Activated CD8-positive, alpha-beta memory T cell treated with anti-CD3 and anti-CD28 coated beads for 1 hour (primary cell): ENCODE results near the gene SESN2.

Source experiments
- DNase-seq, 2 donors: peaks; one replicate each; pipeline ENCODE4 v3.0.0-alpha.2; 2020; ENCODE audit warnings: low read depth in 1 of 2; ENCODE audit errors: extremely low read depth in 1 of 2

The SESN2 gene

GRCh38 chr1:28282426-28283407, 23.4 kb downstream of the SESN2 start:
- no peak for DNase-seq

DNA sequence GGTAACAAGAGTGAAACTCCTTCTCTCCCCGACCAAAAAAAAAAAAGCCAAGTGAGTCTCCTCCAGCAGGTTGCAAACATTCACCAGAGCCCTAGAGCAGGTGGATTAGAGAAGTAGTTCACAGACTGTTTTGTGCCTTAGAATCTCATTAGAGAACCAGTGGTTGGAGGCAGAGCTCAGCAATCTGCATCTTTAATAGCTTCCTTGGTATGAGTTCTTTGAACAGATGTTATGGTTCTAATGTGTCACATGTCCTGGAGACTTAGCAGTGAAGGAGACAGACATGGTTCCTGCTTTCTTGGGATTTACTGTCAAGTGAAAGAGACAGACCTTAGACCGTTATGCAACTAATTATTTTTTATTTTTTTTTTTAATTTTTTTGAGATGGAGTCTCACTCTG, 26.8 kb downstream of the SESN2 start:
- no peak for DNase-seq

- no peak for DNase-seq
Measured at GRCh38 chr1:28288487-28288886, 29.2 kb downstream of the SESN2 start.

- no peak for DNase-seq
Measured at GRCh38 chr1:28290851-28291250, 31.5 kb downstream of the SESN2 start.

GRCh38 chr1:28291711-28292110, 32.4 kb downstream of the SESN2 start:
- no peak for DNase-seq

GRCh38 chr1:28295936-28296335, 36.6 kb downstream of the SESN2 start:
- DNase-seq = no peak

GRCh38 chr1:28296401-28297261, 37.3 kb downstream of the SESN2 start:
- DNase-seq = no peak

- DNase-seq = no peak
Measured at GRCh38 chr1:28297826-28298225, 38.5 kb downstream of the SESN2 start.

- DNase-seq = no peak
Measured at GRCh38 chr1:28298438-28298837, 39.1 kb downstream of the SESN2 start.

DNA sequence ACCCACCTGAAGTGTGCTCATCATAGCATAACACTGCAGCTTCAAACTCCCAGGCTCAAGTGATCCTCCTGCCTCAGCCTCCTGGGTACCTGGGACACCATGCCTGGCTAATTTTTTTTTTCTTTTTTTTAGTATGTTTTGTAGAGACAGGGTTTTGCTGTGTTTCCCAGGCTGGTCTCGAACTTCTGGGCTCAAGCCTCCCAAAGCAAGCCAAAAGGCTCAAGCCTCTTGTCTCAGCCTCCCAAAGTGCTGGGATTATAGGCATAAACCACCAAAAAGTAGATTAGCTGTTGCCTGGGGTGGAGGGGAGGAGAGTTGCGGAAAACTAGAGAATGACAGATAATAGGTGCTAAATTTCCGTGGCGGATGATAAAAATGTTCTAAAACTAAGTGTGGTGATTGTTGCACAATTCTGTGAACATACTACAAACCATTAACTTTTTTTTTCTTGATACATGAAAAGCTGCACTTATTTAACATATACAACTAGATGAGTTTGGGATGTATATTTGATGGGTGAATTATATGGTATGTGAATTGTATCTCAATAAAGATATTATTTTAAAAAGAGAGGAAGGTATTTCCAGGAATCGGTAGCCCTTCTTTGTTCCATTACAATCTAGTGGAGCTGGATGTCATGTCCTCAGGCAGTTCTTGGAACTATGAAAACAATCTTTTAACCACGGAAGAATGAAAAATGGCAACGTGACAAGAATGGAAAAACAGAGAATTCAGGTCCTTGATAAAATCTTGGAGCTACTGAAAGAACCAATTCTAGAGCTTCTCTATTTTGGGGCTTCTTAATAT, 42.3 kb downstream of the SESN2 start:
- no peak for DNase-seq

DNA sequence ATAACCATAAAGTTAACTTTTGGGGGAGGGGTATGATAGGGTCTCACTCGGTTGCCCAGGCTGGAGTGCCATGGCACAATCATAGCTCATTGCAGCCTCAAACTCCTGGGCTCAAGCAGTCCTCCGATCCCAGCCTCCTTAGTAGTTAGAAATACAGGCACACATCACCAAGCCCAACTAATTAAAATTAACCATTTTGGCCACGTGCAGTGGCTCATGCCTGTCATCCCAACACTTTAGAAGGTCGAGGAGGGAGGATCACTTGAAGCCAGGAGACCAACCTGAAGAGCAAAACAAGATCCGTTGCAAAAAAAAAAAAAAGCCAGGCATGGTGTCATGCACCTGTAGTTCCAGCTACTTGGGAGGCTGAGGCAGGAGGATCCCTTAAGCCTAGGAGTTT, 42.9 kb downstream of the SESN2 start:
- no peak for DNase-seq

DNA sequence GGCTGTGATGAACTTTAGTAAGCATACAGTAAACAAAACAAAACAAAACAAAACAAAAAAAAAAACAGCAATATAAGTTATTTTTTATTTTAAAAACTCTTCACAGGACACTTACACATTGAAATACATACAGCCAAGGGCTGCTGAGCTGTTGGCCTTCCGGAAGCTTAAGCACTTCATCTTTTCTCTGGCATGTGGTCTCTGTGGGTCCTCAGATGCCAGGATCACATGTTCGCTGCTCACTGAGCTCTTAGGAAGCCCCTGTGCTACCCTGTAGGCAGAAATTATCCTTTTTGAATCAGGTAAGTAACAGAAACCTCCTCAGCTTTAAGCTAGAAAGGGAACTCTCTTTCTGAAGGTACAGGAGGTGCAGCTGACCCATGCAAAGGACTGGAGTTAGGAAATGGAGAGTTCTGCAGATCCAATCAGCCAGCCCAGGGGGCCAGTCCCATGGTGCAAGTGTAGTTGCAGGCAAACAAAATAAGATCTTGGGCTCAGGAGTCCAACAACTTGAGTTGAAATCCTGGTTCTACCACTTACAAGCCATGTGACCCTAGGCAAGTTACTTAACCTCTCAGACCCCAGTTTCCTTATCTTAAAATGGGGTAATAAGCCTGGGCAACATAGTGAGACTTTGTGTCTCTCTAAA, 47.1 kb downstream of the SESN2 start:
- no peak for DNase-seq

DNA sequence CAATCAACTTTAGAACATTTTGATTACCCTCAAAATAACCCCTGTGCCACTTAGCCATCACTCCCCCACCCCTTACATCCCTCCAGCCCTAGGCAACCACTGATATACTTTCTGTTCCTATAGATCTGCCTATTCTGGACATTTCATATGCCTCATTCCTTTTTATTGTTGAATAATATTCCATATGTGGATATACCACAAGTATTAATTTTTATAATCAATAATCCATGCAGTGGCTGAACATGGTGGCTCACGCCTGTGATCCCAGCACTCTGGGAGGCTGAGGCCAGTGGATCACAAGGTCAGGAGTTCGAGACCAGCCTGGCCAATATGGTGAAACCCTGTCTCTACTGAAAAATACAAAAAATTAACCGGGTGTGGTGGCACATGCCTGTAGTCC, 49.4 kb downstream of the SESN2 start:
- DNase-seq = no peak

DNA sequence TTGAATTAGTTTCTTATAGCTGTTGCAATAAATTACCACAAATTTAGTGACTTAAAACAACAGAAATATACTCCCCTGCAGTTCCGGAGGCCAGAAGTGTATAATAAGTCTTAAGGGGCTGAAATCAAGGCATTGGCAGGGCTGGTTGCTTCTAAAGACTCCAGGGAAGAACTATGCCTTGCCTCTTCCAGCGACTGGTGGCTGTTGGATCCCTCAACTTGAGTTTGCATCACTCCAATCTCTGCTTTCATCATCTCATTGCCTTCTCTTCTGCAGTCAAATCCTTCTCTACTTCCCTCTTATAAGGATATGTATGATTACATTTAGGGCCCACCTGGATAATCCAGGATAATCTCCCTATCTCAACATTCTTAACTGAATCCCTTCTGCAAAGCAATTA, 50.4 kb downstream of the SESN2 start:
- DNase-seq = no peak

DNA sequence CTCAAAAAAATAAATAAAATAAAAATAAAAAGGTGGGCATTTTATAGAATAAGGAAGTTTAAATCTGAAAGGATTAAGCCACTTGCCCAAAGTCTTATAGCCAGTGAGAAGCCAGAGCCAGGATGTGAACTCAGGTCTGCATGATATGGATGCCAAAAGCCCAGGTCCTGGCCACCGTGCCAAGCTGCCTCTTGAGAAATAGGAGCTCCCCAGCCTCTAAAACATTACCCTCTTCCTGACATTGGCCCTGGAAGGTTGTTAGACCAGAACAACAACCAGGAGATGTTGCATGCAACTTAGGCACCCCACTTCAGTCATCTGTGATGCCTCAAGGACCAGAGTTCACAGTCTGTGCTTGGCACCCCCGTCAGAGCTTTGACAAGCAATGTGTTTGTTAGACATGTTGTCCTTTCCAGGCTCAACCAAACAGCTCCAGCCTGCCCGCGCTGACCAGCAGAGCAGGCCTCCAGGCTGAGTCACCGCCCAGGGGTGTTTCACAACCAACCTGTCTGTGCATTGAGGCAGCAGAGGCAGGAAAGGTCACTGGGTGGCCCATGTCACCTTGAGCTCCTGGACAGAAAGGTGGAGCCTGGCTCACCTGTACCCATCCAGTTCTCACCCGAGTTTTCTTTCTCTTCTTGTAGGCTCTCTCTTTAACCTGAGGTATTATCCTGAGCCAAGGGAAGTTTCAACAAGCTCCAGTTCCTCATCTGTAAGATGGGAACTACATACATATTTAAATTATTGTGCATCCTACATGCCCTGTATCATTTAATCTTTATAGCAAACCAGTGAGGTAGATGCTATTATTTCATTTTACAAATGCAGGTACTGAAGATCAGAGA, 54.6 kb downstream of the SESN2 start:
- no peak for DNase-seq

DNA sequence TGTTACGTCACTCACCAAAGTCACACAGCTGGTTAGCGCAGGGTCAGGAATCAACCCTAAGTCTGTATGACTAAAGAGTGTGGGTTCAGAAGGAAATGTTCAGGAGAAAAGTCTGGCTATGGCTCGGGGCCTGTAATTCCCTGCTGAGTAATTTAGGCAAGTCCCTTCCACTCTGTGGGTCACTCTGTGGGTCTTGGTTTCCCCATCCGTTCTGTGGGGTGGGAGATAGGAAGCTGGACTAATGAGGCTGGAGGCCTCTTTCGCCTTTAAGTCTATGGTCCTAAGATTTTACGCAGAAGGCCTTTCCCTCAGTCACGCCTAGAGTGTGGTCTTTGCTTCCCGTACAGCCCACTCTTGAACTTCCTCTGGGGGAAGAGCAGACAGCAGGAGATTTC, 55.2 kb downstream of the SESN2 start:
- no peak for DNase-seq

DNA sequence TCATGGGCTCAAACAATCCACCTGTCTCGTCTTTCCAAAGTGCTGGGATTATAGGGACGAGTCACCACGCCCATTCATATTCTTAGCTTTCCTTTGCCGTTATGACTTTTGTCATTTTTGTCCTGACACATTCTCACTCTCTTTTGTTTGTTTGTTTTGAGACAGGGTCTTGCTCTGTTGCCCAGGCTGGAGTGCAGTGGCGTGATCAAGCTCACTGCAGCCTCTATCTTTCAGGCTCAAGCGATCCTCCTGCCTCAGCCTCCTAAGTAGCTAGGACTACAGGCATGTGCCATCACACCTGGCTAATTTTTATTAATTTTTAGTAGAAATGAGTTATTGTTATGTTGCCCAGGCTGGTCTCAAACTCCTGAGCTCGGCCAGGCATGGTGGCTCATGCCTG, 57.7 kb downstream of the SESN2 start:
- no peak for DNase-seq

- no peak for DNase-seq
Measured at GRCh38 chr1:28322194-28322593, 62.9 kb downstream of the SESN2 start.

DNA sequence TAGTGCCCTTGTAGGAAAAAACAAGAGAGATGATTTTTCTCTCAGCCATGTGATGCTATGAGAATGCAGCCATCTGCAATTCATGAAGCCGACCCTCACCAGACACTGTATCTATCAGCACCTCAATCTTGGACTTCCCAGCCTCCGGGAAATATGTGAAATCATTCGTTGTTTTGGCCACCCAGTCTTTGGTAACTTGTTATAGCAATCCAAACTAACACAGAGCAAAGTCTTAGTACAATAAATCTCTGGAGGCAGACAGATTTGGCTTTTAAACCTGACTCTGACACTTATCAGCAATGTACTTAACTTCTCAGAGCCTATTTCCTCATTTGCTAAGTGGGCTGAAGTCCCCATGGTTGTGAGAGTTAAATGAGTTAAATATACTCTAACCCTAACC, 64.4 kb downstream of the SESN2 start:
- no peak for DNase-seq

DNA sequence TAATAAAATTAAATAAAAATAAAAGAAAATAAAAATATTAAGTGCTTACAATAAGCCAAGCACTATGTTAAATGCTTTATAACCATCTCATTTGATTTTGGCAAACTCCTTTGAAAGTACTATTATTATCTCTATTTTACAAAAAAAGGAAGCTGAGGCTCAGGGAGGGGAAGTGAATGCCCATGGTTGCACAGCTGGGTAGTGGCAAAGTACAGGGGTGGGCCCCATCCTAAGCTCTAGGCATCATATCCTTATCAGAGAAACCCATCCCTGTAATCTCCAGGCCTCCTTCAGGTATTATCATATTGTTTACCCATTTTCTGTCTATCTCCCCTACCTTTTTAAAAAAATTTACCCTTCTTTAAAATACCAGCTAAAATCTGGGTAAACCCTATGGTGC, 67.2 kb downstream of the SESN2 start:
- no peak for DNase-seq
